GM23338 (cell line): Measurements from ENCODE around the gene TEX35.

Experiments used
- CREB1 ChIP-seq: fragments of 250-450 bp; sonication (Bioruptor Pico); IDR thresholded peaks from 2 replicates; pipeline ENCODE4 v1.5.0; 2020; ENCODE audit warnings: low read depth, mild to moderate bottlenecking, moderate library complexity
- EZH2 ChIP-seq: fragments of 200-600 bp; sonication (generic); IDR thresholded peaks from one replicate; pipeline ENCODE4 v1.8.0; 2017; ENCODE audit warnings: antibody characterized with exemption, mild to moderate bottlenecking, low read depth; ENCODE audit not compliant: unreplicated experiment
- JUNB ChIP-seq: IDR thresholded peaks from one replicate; pipeline ENCODE4 v1.6.1; 2016; ENCODE audit warnings: antibody characterized with exemption; ENCODE audit not compliant: unreplicated experiment
- POLR2AphosphoS5 ChIP-seq: IDR thresholded peaks from 2 replicates; pipeline ENCODE4 v1.6.1; 2016; ENCODE audit warnings: antibody characterized with exemption, low read depth
- REST ChIP-seq: IDR thresholded peaks from one replicate; pipeline ENCODE4 v1.6.1; 2018; ENCODE audit warnings: antibody characterized with exemption; ENCODE audit not compliant: unreplicated experiment
- TF ChIP-seq, protein P1 (sequence below), 2 experiments: fragments of 200-600 bp in 1 of 2; sonication (generic) in 1 of 2; conservative IDR thresholded peaks; 2 replicates each; pipeline versions ENCODE4 v1.5.1 to v1.6.1; 2016 to 2017; ENCODE audit warnings: antibody characterized with exemption in 2 of 2, low read depth in 2 of 2, mild to moderate bottlenecking in 2 of 2, moderate library complexity in 1 of 2

- TF ChIP-seq, protein P1, sequence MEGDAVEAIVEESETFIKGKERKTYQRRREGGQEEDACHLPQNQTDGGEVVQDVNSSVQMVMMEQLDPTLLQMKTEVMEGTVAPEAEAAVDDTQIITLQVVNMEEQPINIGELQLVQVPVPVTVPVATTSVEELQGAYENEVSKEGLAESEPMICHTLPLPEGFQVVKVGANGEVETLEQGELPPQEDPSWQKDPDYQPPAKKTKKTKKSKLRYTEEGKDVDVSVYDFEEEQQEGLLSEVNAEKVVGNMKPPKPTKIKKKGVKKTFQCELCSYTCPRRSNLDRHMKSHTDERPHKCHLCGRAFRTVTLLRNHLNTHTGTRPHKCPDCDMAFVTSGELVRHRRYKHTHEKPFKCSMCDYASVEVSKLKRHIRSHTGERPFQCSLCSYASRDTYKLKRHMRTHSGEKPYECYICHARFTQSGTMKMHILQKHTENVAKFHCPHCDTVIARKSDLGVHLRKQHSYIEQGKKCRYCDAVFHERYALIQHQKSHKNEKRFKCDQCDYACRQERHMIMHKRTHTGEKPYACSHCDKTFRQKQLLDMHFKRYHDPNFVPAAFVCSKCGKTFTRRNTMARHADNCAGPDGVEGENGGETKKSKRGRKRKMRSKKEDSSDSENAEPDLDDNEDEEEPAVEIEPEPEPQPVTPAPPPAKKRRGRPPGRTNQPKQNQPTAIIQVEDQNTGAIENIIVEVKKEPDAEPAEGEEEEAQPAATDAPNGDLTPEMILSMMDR (conservative IDR thresholded peaks at IDR 0.05; ENCODE audit: low read depth in 2 of 2), result no peak
- TF ChIP-seq REST (no peak), EZH2 (no peak), POLR2AphosphoS5 (no peak), CREB1 (CRISPR knock-in tag) (no peak), JUNB (no peak)
Measured at GRCh38 chr1:178571807-178572206, 58.9 kb downstream of the TEX35 start.
